ENCODE results near the gene FAM13A. TPM values are rescaled to one million over a fixed set of nuclear protein-coding genes. Genes with fewer than 3 reads are reported as not detected.

Gene FAM13A
- total RNA-seq, 1 donor from 2014 or later = 51.2 TPM

- no peak for TF ChIP-seq CTCF (IDR thresholded peaks at IDR 0.05; ENCODE audit: partially characterized antibody, unreplicated experiment)
- Mint-ChIP-seq H3K4me3 (ENCODE audit: unreplicated experiment) (no peak overlapping the region), H3K36me3 (ENCODE audit: unreplicated experiment) (no peaks in the 10 kb centered on the region)
These were observed 268.6 kb downstream of the FAM13A start for GRCh38 chr4:88788424-88788823.

DNA sequence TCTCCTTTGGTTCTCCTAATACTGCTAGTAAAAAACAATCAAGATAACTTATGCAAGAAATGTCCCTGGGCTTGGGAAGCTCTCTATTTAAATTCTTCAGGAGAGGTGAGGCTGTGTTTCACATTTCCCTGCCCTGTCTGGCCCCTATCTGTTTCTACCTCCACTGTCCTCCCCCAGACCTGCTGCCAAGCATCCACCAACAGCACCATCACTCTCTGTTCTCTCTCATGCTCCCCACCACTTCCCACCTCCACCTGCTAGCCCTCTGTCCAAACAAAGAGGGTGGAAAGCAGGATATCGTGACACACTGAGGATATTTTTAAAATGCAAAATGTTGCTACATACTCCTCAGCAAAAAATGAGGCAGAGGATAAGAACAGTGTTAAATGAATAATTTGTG, 271.0 kb downstream of the FAM13A start:
- H3K36me3 Mint-ChIP-seq (ENCODE audit: unreplicated experiment) = no peaks in the 10 kb centered on the region
- no peak for DNase-seq
- H3K27ac Mint-ChIP-seq (ENCODE audit: unreplicated experiment) = no peak overlapping the region

More at GRCh38 chr4:88788424-88788823, 268.6 kb downstream of the FAM13A start:
- DNase-seq = no peak
- Mint-ChIP-seq H3K4me1 (ENCODE audit: low read depth, unreplicated experiment) (peaks cover 2% of the 10 kb centered on the region), H3K27me3 (ENCODE audit: unreplicated experiment) (peaks cover 2% of the 10 kb centered on the region), H3K9me3 (ENCODE audit: unreplicated experiment) (no peaks in the 10 kb centered on the region), H3K27ac (ENCODE audit: unreplicated experiment) (no peak overlapping the region)

DNA sequence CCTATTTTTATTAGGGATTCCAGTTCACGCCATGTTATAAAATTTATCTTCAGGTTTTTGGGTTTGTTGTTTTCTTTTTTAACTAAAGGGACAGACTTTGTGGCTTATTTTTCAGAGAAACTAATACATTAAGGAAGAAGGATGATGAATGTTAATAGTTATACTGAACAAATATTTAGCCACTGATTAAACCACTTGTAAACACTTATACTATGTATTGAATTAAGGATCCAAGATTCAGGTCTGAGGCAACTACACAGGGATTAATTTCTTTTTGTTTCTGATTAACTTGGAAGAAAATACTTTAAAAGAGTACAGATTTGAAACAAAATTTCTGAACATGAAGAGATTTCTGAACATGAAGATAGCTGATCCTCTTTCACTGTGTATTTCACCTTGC, 276.6 kb downstream of the FAM13A start:
- TF ChIP-seq CTCF (IDR thresholded peaks at IDR 0.05; ENCODE audit: partially characterized antibody, unreplicated experiment) = no peak
- Mint-ChIP-seq H3K4me3 (ENCODE audit: unreplicated experiment) (no peak overlapping the region), H3K27me3 (ENCODE audit: unreplicated experiment) (peaks cover 2% of the 10 kb centered on the region), H3K27ac (ENCODE audit: unreplicated experiment) (no peak overlapping the region), H3K36me3 (ENCODE audit: unreplicated experiment) (no peaks in the 10 kb centered on the region), H3K9me3 (ENCODE audit: unreplicated experiment) (no peaks in the 10 kb centered on the region), H3K4me1 (ENCODE audit: low read depth, unreplicated experiment) (peaks cover 2% of the 10 kb centered on the region)
- no peak for DNase-seq

More for the DNA sequence above, 271.0 kb downstream of the FAM13A start:
- Mint-ChIP-seq H3K4me3 (ENCODE audit: unreplicated experiment) (no peak overlapping the region), H3K9me3 (ENCODE audit: unreplicated experiment) (no peaks in the 10 kb centered on the region), H3K4me1 (ENCODE audit: low read depth, unreplicated experiment) (peaks cover 2% of the 10 kb centered on the region), H3K27me3 (ENCODE audit: unreplicated experiment) (peaks cover 2% of the 10 kb centered on the region)
- no peak for TF ChIP-seq CTCF (IDR thresholded peaks at IDR 0.05; ENCODE audit: partially characterized antibody, unreplicated experiment)

- DNase-seq = no peak
- no peaks in the 10 kb centered on the region for H3K36me3 Mint-ChIP-seq (ENCODE audit: unreplicated experiment)
- H3K27ac Mint-ChIP-seq (ENCODE audit: unreplicated experiment) = no peak overlapping the region
- no peak overlapping the region for H3K4me3 Mint-ChIP-seq (ENCODE audit: unreplicated experiment)
- no peak for TF ChIP-seq CTCF (IDR thresholded peaks at IDR 0.05; ENCODE audit: partially characterized antibody, unreplicated experiment)
- H3K4me1 Mint-ChIP-seq (ENCODE audit: low read depth, unreplicated experiment) = peaks cover 2% of the 10 kb centered on the region
- H3K27me3 Mint-ChIP-seq (ENCODE audit: unreplicated experiment) = no peaks in the 10 kb centered on the region
- no peaks in the 10 kb centered on the region for H3K9me3 Mint-ChIP-seq (ENCODE audit: unreplicated experiment)
These were observed 277.6 kb downstream of the FAM13A start for GRCh38 chr4:88779431-88779830.

- H3K27ac Mint-ChIP-seq (ENCODE audit: unreplicated experiment) = no peak overlapping the region
- no peaks in the 10 kb centered on the region for H3K9me3 Mint-ChIP-seq (ENCODE audit: unreplicated experiment)
- H3K4me1 Mint-ChIP-seq (ENCODE audit: low read depth, unreplicated experiment) = no peaks in the 10 kb centered on the region
- H3K27me3 Mint-ChIP-seq (ENCODE audit: unreplicated experiment) = no peaks in the 10 kb centered on the region
- DNase-seq = no peak
- peaks cover 6% of the 10 kb centered on the region for H3K36me3 Mint-ChIP-seq (ENCODE audit: unreplicated experiment)
- no peak overlapping the region for H3K4me3 Mint-ChIP-seq (ENCODE audit: unreplicated experiment)
- no peak for TF ChIP-seq CTCF (IDR thresholded peaks at IDR 0.05; ENCODE audit: partially characterized antibody, unreplicated experiment)
These were observed 281.5 kb downstream of the FAM13A start for GRCh38 chr4:88775529-88775928.
